ENCODE data around the gene MTHFD1L. TPM values are rescaled to one million over a fixed set of nuclear protein-coding genes. Genes with fewer than 3 reads are reported as not detected.

The MTHFD1L gene
- total and polyA plus RNA-seq, 9 of the 15 experiments (the other 6 are each of a cell fraction or from before 2014, with no cell fraction given) = 20.9 to 128 (median 61.0) TPM

DNA sequence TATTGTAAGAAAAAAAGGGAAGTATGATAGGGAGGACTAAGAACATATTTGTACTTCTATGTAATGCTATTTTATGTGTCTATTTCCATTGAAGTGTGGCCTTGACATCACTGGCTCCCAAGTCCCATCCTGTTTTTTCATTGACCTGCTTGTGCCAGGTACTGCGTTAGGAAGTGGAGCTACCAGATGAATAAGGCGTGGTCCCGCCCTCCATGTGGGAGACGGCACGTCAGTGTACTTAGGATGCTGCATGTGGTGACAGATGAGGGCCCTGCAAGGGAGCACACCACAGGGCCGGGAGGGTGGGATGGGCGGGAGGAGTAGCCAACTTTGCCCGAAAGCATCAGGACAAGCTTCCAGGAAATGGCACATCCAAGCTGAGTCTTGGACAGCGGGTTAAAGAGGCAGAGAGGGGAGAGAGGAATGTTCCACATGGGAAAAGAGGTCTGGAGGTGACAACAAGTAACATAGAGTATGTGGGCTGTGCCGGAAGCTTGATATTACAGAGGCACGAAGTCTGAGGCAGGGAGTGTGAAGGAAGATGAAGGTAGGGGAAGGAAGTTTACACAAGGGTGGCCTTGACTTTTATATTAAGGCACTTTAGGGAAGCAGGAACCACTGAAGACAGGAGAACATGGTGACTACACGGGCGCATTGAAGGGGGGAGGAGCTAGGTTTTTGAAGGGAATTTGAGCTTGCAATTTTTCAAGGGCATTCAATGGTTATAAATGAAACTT lies 140.6 kb downstream of the MTHFD1L start (continued):
- TF ChIP-seq, protein P1, sequence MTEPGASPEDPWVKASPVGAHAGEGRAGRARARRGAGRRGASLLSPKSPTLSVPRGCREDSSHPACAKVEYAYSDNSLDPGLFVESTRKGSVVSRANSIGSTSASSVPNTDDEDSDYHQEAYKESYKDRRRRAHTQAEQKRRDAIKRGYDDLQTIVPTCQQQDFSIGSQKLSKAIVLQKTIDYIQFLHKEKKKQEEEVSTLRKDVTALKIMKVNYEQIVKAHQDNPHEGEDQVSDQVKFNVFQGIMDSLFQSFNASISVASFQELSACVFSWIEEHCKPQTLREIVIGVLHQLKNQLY (CRISPR knock-in tag; conservative IDR thresholded peaks at IDR 0.05) = no peak
- TF ChIP-seq ZNF24 (IDR thresholded peaks at IDR 0.05) (no peak), YBX1 (IDR thresholded peaks at IDR 0.05) (no peak), CXXC5 (CRISPR knock-in tag; IDR thresholded peaks at IDR 0.05) (no peak), CSDE1 (IDR thresholded peaks at IDR 0.05) (no peak)
- TF ChIP-seq, protein P2, sequence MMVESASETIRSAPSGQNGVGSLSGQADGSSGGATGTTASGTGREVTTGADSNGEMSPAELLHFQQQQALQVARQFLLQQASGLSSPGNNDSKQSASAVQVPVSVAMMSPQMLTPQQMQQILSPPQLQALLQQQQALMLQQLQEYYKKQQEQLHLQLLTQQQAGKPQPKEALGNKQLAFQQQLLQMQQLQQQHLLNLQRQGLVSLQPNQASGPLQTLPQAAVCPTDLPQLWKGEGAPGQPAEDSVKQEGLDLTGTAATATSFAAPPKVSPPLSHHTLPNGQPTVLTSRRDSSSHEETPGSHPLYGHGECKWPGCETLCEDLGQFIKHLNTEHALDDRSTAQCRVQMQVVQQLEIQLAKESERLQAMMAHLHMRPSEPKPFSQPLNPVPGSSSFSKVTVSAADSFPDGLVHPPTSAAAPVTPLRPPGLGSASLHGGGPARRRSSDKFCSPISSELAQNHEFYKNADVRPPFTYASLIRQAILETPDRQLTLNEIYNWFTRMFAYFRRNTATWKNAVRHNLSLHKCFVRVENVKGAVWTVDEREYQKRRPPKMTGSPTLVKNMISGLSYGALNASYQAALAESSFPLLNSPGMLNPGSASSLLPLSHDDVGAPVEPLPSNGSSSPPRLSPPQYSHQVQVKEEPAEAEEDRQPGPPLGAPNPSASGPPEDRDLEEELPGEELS (CRISPR knock-in tag; IDR thresholded peaks at IDR 0.05; ENCODE audit: borderline replicate concordance) = no peak
- TF ChIP-seq, protein P3, sequence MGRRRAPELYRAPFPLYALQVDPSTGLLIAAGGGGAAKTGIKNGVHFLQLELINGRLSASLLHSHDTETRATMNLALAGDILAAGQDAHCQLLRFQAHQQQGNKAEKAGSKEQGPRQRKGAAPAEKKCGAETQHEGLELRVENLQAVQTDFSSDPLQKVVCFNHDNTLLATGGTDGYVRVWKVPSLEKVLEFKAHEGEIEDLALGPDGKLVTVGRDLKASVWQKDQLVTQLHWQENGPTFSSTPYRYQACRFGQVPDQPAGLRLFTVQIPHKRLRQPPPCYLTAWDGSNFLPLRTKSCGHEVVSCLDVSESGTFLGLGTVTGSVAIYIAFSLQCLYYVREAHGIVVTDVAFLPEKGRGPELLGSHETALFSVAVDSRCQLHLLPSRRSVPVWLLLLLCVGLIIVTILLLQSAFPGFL (CRISPR knock-in tag; IDR thresholded peaks at IDR 0.05) = no peak
- TF ChIP-seq, protein P4, sequence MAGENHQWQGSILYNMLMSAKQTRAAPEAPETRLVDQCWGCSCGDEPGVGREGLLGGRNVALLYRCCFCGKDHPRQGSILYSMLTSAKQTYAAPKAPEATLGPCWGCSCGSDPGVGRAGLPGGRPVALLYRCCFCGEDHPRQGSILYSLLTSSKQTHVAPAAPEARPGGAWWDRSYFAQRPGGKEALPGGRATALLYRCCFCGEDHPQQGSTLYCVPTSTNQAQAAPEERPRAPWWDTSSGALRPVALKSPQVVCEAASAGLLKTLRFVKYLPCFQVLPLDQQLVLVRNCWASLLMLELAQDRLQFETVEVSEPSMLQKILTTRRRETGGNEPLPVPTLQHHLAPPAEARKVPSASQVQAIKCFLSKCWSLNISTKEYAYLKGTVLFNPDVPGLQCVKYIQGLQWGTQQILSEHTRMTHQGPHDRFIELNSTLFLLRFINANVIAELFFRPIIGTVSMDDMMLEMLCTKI (IDR thresholded peaks at IDR 0.05; ENCODE audit: partially characterized antibody) = no peak
- TF ChIP-seq, protein P5, sequence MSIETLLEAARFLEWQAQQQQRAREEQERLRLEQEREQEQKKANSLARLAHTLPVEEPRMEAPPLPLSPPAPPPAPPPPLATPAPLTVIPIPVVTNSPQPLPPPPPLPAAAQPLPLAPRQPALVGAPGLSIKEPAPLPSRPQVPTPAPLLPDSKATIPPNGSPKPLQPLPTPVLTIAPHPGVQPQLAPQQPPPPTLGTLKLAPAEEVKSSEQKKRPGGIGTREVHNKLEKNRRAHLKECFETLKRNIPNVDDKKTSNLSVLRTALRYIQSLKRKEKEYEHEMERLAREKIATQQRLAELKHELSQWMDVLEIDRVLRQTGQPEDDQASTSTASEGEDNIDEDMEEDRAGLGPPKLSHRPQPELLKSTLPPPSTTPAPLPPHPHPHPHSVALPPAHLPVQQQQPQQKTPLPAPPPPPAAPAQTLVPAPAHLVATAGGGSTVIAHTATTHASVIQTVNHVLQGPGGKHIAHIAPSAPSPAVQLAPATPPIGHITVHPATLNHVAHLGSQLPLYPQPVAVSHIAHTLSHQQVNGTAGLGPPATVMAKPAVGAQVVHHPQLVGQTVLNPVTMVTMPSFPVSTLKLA (conservative IDR thresholded peaks at IDR 0.05) = no peak
- TF ChIP-seq, protein P6, sequence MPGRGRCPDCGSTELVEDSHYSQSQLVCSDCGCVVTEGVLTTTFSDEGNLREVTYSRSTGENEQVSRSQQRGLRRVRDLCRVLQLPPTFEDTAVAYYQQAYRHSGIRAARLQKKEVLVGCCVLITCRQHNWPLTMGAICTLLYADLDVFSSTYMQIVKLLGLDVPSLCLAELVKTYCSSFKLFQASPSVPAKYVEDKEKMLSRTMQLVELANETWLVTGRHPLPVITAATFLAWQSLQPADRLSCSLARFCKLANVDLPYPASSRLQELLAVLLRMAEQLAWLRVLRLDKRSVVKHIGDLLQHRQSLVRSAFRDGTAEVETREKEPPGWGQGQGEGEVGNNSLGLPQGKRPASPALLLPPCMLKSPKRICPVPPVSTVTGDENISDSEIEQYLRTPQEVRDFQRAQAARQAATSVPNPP (IDR thresholded peaks at IDR 0.05; ENCODE audit: borderline replicate concordance, insufficient read depth, insufficient read length) = no peak

All from K562 (cell line).